GM12878 (cell line): ENCODE measurements around the gene CDH20. TPM values are rescaled to one million over a fixed set of nuclear protein-coding genes. Genes with fewer than 3 reads are reported as not detected.

Source experiments
- ATAC-seq: fragments of 200-7000 bp; cut with Tn5 transposase; 3 replicates; pipeline ENCODE4 v1.9.1; 2020; ENCODE audit warnings: mild to moderate bottlenecking, moderate library complexity
- BruUV-seq: library from RNA; stranded (reverse); fragments of 400-500 nt; replicated peaks from 2 replicates; lab custom pipeline; 2021; lab: Mats Ljungman, UMichigan
- CTCF ChIA-PET: fragments of 300-600 bp; sonication (Branson Sonifier 250); formaldehyde crosslinking; extraction: SDS; loops from one replicate; lab custom pipeline; 2021; ENCODE audit warnings: inconsistent platforms; lab: Yijun Ruan, JAX
- POLR2A ChIA-PET: fragments of 350-600 bp; formaldehyde crosslinking; extraction: SDS; loops from one replicate; lab custom pipeline; 2021; ENCODE audit warnings: inconsistent platforms; lab: Charles Lee
- RAD21 ChIA-PET: fragments of 300-600 bp; sonication (Branson Sonifier 250); formaldehyde crosslinking; loops from one replicate; lab custom pipeline; 2023; ENCODE audit warnings: antibody characterized with exemption; ENCODE audit not compliant: unreplicated experiment; lab: Charles Lee
- SMC1A ChIA-PET: fragments of 300-600 bp; sonication (Branson Sonifier 250); formaldehyde crosslinking; loops from one replicate; lab custom pipeline; 2023; ENCODE audit not compliant: unreplicated experiment, uncharacterized antibody; lab: Charles Lee
- DNase-seq: peaks from one replicate; pipeline ENCODE4 v3.0.0-alpha.2; 2011; ENCODE audit warnings: low read depth, low spot score
- FAIRE-seq: peaks from 3 replicates; lab custom pipeline; 2011; peaks lifted over from hg19 to GRCh38; lab: Jason Lieb, UNC
- H2AFZ ChIP-seq: 2 replicates; pipeline ENCODE4 v1.6.0; 2011; ENCODE audit warnings: low read depth, low read length, control low read depth; ENCODE audit not compliant: control insufficient read depth
- H3K27ac ChIP-seq: 2 replicates; pipeline ENCODE4 v1.5.1; 2011; ENCODE audit warnings: control low read depth; ENCODE audit not compliant: control insufficient read depth, insufficient read depth
- H3K27me3 ChIP-seq, 2 experiments: replicated peaks in 1 of 2; 2 replicates each; pipeline versions ENCODE4 v1.6.0 to v1.6.1; 2011; ENCODE audit warnings: low read length in 1 of 2; ENCODE audit not compliant: control insufficient read depth in 2 of 2, insufficient read depth in 2 of 2
- H3K36me3 ChIP-seq, 2 experiments: 2 replicates each; pipeline ENCODE4 v1.5.1; 2011; ENCODE audit warnings: low read length in 1 of 2; ENCODE audit not compliant: control insufficient read depth in 2 of 2, insufficient read depth in 2 of 2
- H3K4me1 ChIP-seq: 2 replicates; pipeline ENCODE4 v1.6.1; 2011; ENCODE audit warnings: mild to moderate bottlenecking, low read length, moderate library complexity, mixed read lengths; ENCODE audit not compliant: control insufficient read depth, insufficient read depth
- H3K4me2 ChIP-seq: 2 replicates; pipeline ENCODE4 v1.6.0; 2011; ENCODE audit warnings: control low read depth; ENCODE audit not compliant: control insufficient read depth, insufficient read depth
- H3K4me3 ChIP-seq: fragments of 200-600 bp; sonication (generic); 2 replicates; pipeline ENCODE4 v1.5.1; 2016
- H3K79me2 ChIP-seq: 2 replicates; pipeline ENCODE4 v1.6.0; 2011; ENCODE audit warnings: low read length; ENCODE audit not compliant: control insufficient read depth, insufficient read depth
- H3K9ac ChIP-seq: 2 replicates; pipeline ENCODE4 v1.8.0; 2011; ENCODE audit warnings: low read length, control low read depth, mixed read lengths; ENCODE audit not compliant: control insufficient read depth, insufficient read depth
- H3K9me3 ChIP-seq: replicated peaks from 3 replicates; pipeline ENCODE4 v1.5.1; 2011; ENCODE audit warnings: mild to moderate bottlenecking, low read length; ENCODE audit not compliant: control insufficient read depth, insufficient read depth
- H4K20me1 ChIP-seq: 2 replicates; pipeline ENCODE4 v1.6.0; 2011; ENCODE audit not compliant: control insufficient read depth, insufficient read depth
- ASH2L ChIP-seq: fragments of 300-600, 200-600 bp; sonication (generic); IDR thresholded peaks from 2 replicates; pipeline ENCODE4 v1.6.1; 2017; ENCODE audit warnings: low read depth, mild to moderate bottlenecking, borderline replicate concordance
- ATF7 ChIP-seq: fragments of 450-650 bp; IDR thresholded peaks from 2 replicates; pipeline ENCODE4 v1.6.1; 2016; ENCODE audit warnings: low read depth, mild to moderate bottlenecking
- BCL3 ChIP-seq: IDR thresholded peaks from 2 replicates; pipeline ENCODE4 v1.6.1; 2011; ENCODE audit warnings: borderline replicate concordance, low read depth, mild to moderate bottlenecking, moderate library complexity, low read length; ENCODE audit not compliant: insufficient read depth, poor library complexity, severe bottlenecking
- BRCA1 ChIP-seq: IDR thresholded peaks from 2 replicates; pipeline ENCODE4 v1.6.1; 2011; ENCODE audit warnings: low read depth, low read length, improper control_type of control experiment
- CHD1 ChIP-seq: IDR thresholded peaks from 2 replicates; pipeline ENCODE4 v1.6.1; 2012; ENCODE audit warnings: low read depth, low read length, improper control_type of control experiment
- CHD2 ChIP-seq: IDR thresholded peaks from 2 replicates; pipeline ENCODE4 v1.6.1; 2011; ENCODE audit warnings: low read depth, low read length, improper control_type of control experiment, borderline replicate concordance
- HSF1 ChIP-seq: fragments of 150-350 bp; IDR thresholded peaks from 2 replicates; pipeline ENCODE4 v1.6.1; 2014; ENCODE audit warnings: mild to moderate bottlenecking, low read depth, low read length
- KLF5 ChIP-seq: fragments of 450-650 bp; IDR thresholded peaks from 2 replicates; pipeline ENCODE4 v1.6.1; 2014; ENCODE audit warnings: mild to moderate bottlenecking; ENCODE audit not compliant: partially characterized antibody
- MTA2 ChIP-seq: fragments of 450-650 bp; IDR thresholded peaks from 2 replicates; pipeline ENCODE4 v1.6.1; 2016; ENCODE audit warnings: low read depth, mild to moderate bottlenecking, moderate library complexity
- MYC ChIP-seq: IDR thresholded peaks from 2 replicates; pipeline ENCODE4 v1.6.1; 2011; ENCODE audit warnings: mild to moderate bottlenecking, low read length, moderate library complexity, inconsistent platforms; ENCODE audit not compliant: insufficient read depth, insufficient replicate concordance, insufficient read length, severe bottlenecking
- SP1 ChIP-seq: IDR thresholded peaks from one replicate; pipeline ENCODE4 v1.6.1; 2011; ENCODE audit warnings: low read depth, low read length
- SRF ChIP-seq, 2 experiments: IDR thresholded peaks; 2 replicates each; pipeline ENCODE4 v1.6.1; 2011; ENCODE audit warnings: low read depth in 2 of 2, low read length in 2 of 2, mild to moderate bottlenecking in 1 of 2, moderate library complexity in 1 of 2
- WGBS: methylation state at CpG from one replicate; pipeline ENCODE4 v1.1.6; 2016; ENCODE audit warnings: low lambda C conversion rate; ENCODE audit not compliant: insufficient replicate concordance, insufficient coverage; ENCODE audit errors: missing lambda C conversion rate; 5-methylcytosine and 5-hydroxymethylcytosine counted together
- in situ Hi-C: fragments of 300-500 bp; cut with MboI; formaldehyde crosslinking; loops from 9 replicates; pipeline ENCODE4 v1.14.3; 2018; ENCODE audit warnings: mixed read lengths
- intact Hi-C: fragments of 100-400 bp; cut with micrococcal nuclease; formaldehyde crosslinking; loops from one replicate; pipeline ENCODE4 v1.14.2; 2022; ENCODE audit not compliant: unreplicated experiment
- polyA plus RNA-seq, 11 experiments: library from polyadenylated mRNA; depleted of rRNA in 4 of 11; unstranded in 6 of 11; stranded (reverse) in 5 of 11; fragments of >200 nt; fragmentation: Nextera tagmentation in 4 of 11; fragmentation: Illumina TruSeq in 1 of 11; extraction: Ambion mirVana in 4 of 11; extraction: Trizol in 1 of 11; gene quantifications; 1 replicate in 1 of 11; 2 replicates in 10 of 11; pipeline versions ENCODE4 v1.2.1 to v1.2.3, GENCODE V29; 2011 to 2016; ENCODE audit warnings: inconsistent platforms in 2 of 11, missing spikeins in 2 of 11, low read depth in 1 of 11
- total RNA-seq, 4 experiments: library from RNA; depleted of rRNA in 3 of 4; stranded (reverse); fragments of >200 nt in 3 of 4; fragmentation: Illumina TruSeq in 1 of 4; extraction: Trizol in 1 of 4; gene quantifications; 2 replicates each; pipeline versions ENCODE4 v1.2.1 to v1.2.3, GENCODE V29; 2013 to 2021
- TF ChIP-seq, protein P1 (sequence below): IDR thresholded peaks from 2 replicates; pipeline ENCODE4 v1.6.1; 2011; ENCODE audit warnings: low read depth, mild to moderate bottlenecking, low read length, moderate library complexity, borderline replicate concordance; ENCODE audit errors: extremely low read depth
- TF ChIP-seq, protein P2 (sequence below): fragments of 150-350 bp; IDR thresholded peaks from 2 replicates; pipeline ENCODE4 v1.6.1; 2016; ENCODE audit warnings: low read depth, low read length
- TF ChIP-seq, protein P3 (sequence below): IDR thresholded peaks from 2 replicates; pipeline ENCODE4 v1.6.1; 2012; ENCODE audit warnings: low read depth, low read length, improper control_type of control experiment

The CDH20 gene
- total and polyA plus RNA-seq, 10 of the 15 experiments (the other 5 are each of a cell fraction or from before 2014, with no cell fraction given), result not detected

DNA sequence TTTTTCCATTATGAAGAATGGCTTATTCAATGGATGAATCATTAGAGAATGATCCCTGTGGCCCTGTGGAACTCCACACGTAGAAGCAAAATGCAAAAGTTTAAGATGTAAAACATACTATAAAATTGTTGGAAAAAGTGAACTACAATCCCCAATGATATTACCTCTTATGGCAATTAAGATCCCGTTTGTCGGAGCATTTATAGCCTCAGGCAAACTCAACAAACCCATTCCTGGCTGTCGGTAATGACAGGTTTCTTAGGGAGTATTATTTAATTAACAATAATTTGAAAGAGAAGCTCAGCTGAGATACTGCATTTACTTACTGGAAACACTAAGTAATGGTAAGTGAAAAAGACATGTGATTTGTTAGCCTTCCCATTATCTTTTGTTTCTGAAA is 138.3 kb downstream of the CDH20 start (continued):
- no peak for TF ChIP-seq SRF (IDR thresholded peaks at IDR 0.05; ENCODE audit: low read depth in 2 of 2, low read length in 2 of 2)

DNA sequence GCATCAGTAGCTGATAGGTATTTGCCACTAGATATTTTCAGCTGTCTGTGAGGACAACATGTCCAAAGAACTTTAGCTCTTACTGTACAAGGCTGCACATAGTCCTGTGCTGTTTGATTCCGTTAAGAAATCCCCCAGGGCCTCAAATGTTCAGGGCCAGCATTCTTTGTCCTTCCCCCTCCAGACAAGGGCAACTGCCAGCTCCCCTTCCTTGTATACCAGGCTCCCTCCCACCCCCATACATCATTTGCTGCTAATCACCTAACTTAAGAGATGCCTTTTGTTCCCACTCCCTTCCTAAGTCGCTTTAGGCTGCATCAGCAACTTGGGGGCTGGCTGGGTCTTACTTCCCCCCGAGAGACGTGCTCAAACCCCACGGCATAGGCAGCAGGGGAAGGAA is 138.7 kb downstream of the CDH20 start:
- 3% methylated on average over 5 of the region's 5 CpGs for WGBS
- FAIRE-seq, result no peak
- TF ChIP-seq ATF7 (no peak), MTA2 (no peak), CHD2 (no peak), BRCA1 (no peak), SP1 (no peak), ASH2L (no peak), KLF5 (no peak), HSF1 (no peak), MYC (no peak), CHD1 (no peak), BCL3 (no peak)
- TF ChIP-seq, protein P1, sequence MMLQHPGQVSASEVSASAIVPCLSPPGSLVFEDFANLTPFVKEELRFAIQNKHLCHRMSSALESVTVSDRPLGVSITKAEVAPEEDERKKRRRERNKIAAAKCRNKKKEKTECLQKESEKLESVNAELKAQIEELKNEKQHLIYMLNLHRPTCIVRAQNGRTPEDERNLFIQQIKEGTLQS, result no peak
- TF ChIP-seq, protein P2, sequence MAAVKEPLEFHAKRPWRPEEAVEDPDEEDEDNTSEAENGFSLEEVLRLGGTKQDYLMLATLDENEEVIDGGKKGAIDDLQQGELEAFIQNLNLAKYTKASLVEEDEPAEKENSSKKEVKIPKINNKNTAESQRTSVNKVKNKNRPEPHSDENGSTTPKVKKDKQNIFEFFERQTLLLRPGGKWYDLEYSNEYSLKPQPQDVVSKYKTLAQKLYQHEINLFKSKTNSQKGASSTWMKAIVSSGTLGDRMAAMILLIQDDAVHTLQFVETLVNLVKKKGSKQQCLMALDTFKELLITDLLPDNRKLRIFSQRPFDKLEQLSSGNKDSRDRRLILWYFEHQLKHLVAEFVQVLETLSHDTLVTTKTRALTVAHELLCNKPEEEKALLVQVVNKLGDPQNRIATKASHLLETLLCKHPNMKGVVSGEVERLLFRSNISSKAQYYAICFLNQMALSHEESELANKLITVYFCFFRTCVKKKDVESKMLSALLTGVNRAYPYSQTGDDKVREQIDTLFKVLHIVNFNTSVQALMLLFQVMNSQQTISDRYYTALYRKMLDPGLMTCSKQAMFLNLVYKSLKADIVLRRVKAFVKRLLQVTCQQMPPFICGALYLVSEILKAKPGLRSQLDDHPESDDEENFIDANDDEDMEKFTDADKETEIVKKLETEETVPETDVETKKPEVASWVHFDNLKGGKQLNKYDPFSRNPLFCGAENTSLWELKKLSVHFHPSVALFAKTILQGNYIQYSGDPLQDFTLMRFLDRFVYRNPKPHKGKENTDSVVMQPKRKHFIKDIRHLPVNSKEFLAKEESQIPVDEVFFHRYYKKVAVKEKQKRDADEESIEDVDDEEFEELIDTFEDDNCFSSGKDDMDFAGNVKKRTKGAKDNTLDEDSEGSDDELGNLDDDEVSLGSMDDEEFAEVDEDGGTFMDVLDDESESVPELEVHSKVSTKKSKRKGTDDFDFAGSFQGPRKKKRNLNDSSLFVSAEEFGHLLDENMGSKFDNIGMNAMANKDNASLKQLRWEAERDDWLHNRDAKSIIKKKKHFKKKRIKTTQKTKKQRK, result no peak
- TF ChIP-seq, protein P3, sequence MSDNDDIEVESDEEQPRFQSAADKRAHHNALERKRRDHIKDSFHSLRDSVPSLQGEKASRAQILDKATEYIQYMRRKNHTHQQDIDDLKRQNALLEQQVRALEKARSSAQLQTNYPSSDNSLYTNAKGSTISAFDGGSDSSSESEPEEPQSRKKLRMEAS, result no peak

More for the DNA sequence above, 138.7 kb downstream of the CDH20 start:
- Histone ChIP-seq H3K27ac (no peak overlapping the region), H3K4me1 (no peaks in the 10 kb centered on the region), H3K9me3 (no peaks in the 10 kb centered on the region), H3K9ac (no peak overlapping the region), H3K4me2 (no peak overlapping the region), H4K20me1 (no peaks in the 10 kb centered on the region), H3K79me2 (no peaks in the 10 kb centered on the region), H3K27me3 (0 out of 4 replicates have a peak, but pooled peaks cover 0 to 2% of the 10 kb centered on the region in 2 experiments), H3K36me3 (no peaks in the 10 kb centered on the region), H3K4me3 (no peak overlapping the region), H2AFZ (no peak overlapping the region)
- SMC1A ChIA-PET, result no interaction called here
- POLR2A ChIA-PET, result no interaction called here
- CTCF ChIA-PET, result interaction anchor here (0.8 kb wide), 1 partner anchor 151 kb away, joined by 3 read pairs; no protein-coding TSS in a partner anchor
- no peak for DNase-seq
- in situ Hi-C loops, result no loop called here
- intact Hi-C loops, result no loop called here
- no TSS peak for BruUV-seq
- RAD21 ChIA-PET, result no interaction called here
- ATAC-seq, result no peak
